GM10266 (cell line): ENCODE data around the gene GRIK4.

Experiments used
- DNase-seq: peaks from one replicate; pipeline ENCODE4 v3.0.0; 2012; ENCODE audit errors: extremely low spot score
- CTCF ChIP-seq: IDR thresholded peaks from 2 replicates; pipeline ENCODE4 v1.5.1; 2012; ENCODE audit warnings: mild to moderate bottlenecking, low read depth; ENCODE audit not compliant: control insufficient read depth, insufficient read depth; ENCODE audit errors: missing control alignments

GRIK4 gene

GRCh38 chr11:120923866-120924508 lies 412.4 kb downstream of the GRIK4 start:
- no peak for DNase-seq
- TF ChIP-seq CTCF, result no peak

DNA sequence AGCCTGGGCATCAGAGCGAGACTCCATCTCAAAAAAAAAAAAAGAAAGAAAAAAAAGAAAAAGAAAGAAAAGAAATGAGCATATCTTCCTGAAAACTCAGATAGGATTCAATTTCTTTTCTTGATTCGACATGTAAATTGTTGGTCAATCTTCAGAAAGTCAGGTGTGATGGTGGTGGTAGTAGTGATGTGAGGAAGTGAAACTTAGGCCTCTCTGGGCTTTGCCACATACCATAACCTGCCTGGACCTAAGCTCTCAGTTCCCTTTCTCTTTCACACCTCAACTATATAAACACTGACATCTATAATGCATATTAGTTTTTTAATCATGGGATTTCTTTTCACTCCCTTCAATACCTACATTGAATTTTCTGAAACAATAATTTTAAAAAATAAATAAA lies 414.4 kb downstream of the GRIK4 start:
- peak; percentile 74 for DNase-seq
- TF ChIP-seq CTCF, result no peak

DNA sequence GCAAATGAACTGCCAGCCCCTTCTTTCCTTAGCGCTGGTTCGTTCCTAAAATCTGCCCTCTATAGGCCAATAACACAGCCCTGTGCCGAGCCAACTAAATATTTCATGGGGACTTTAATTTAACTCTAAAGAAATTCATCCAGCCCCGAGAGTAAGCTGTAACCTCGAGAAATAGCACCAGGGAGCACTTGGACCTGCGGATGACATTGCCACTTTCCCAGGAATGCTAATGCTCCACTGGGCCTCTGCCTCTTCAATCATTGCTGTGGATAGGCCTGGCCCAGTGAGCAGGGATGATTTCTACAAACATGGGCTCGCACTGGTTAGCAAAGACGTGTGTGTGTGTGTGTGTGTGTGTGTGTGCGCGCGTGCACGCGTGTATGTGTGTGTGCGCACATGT lies 417.1 kb downstream of the GRIK4 start:
- TF ChIP-seq CTCF, result no peak
- DNase-seq, result no peak

GRCh38 chr11:120929090-120929489 lies 417.5 kb downstream of the GRIK4 start:
- TF ChIP-seq CTCF, result no peak
- DNase-seq, result no peak

DNA sequence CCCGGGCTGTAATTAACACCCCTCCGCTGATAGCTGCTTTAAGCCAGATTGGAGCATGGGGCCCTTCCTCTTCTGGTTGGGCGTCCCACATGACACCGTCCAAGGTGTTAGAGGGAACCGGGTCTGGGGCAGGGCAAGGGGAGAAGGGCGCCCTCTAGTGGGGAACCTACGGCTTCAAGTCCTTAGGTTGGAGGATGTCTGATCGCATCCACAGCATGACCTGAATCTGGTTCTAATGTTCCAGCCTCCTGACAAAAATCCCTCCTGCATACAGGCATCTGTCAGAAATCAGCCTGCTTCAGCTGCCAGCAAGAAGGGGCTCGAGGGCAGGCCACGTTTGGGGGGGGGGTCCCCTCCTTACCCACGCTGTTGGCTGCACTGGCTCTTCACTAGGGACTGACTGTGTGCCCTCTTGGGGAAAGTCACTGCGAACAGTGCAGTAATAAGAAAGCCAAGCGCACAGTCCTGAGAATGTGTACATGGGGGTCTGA lies 418.2 kb downstream of the GRIK4 start:
- DNase-seq, result peak; percentile 67

GRCh38 chr11:120931057-120931779 lies 419.7 kb downstream of the GRIK4 start:
- no peak for DNase-seq
- peak; percentile 3 for TF ChIP-seq CTCF

More for the DNA sequence above, 418.2 kb downstream of the GRIK4 start:
- peak; percentile 68 for TF ChIP-seq CTCF
